ENCODE results near the gene RAI2.

Gene RAI2

GRCh38 chrX:17846045-17846444 is 15.1 kb downstream of the RAI2 start:
- H3K27ac ChIP-seq (ENCODE audit: extremely low read depth, low read depth, low read length): no peak overlapping the region
- no peak overlapping the region for H3K4me3 ChIP-seq (ENCODE audit: low read depth, low read length)
- no peaks in the 10 kb centered on the region for H3K36me3 ChIP-seq (ENCODE audit: control insufficient read depth in 2 of 2, insufficient read depth in 1 of 2, low read length in 2 of 2)
- ChIA-PET CTCF (interaction anchor here (0.6 kb wide), 2 partner anchors 8 to 11 kb away, joined by 3 read pairs; no protein-coding TSS in a partner anchor), POLR2A (no interaction called here)
- no peaks in the 10 kb centered on the region for H3K9me3 ChIP-seq (ENCODE audit: control insufficient read depth, insufficient read depth, low read depth, low read length)
- no peak for TF ChIP-seq AEBP2 (tag by site-specific recombination; IDR thresholded peaks at IDR 0.05; ENCODE audit: borderline replicate concordance)
- no peak for TF ChIP-seq ZNF843 (tag by site-specific recombination; IDR thresholded peaks at IDR 0.05)
- no peak for TF ChIP-seq ZNF549 (tag by site-specific recombination; IDR thresholded peaks at IDR 0.05)
- TF ChIP-seq OVOL3 (tag by site-specific recombination; IDR thresholded peaks at IDR 0.05): no peak
- TF ChIP-seq REPIN1 (tag by site-specific recombination; IDR thresholded peaks at IDR 0.05; ENCODE audit: low read depth): no peak
- TF ChIP-seq, protein P1, sequence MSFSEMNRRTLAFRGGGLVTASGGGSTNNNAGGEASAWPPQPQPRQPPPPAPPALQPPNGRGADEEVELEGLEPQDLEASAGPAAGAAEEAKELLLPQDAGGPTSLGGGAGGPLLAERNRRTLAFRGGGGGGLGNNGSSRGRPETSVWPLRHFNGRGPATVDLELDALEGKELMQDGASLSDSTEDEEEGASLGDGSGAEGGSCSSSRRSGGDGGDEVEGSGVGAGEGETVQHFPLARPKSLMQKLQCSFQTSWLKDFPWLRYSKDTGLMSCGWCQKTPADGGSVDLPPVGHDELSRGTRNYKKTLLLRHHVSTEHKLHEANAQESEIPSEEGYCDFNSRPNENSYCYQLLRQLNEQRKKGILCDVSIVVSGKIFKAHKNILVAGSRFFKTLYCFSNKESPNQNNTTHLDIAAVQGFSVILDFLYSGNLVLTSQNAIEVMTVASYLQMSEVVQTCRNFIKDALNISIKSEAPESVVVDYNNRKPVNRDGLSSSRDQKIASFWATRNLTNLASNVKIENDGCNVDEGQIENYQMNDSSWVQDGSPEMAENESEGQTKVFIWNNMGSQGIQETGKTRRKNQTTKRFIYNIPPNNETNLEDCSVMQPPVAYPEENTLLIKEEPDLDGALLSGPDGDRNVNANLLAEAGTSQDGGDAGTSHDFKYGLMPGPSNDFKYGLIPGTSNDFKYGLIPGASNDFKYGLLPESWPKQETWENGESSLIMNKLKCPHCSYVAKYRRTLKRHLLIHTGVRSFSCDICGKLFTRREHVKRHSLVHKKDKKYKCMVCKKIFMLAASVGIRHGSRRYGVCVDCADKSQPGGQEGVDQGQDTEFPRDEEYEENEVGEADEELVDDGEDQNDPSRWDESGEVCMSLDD (tag by site-specific recombination; IDR thresholded peaks at IDR 0.05): no peak
- H3K4me1 ChIP-seq (ENCODE audit: control insufficient read depth, insufficient read depth, low read length): 0 out of 2 replicates have a peak, but pooled peaks cover 2% of the 10 kb centered on the region

- no peak for TF ChIP-seq ZNF121 (tag by site-specific recombination; IDR thresholded peaks at IDR 0.05)
- TF ChIP-seq ZNF132 (tag by site-specific recombination; IDR thresholded peaks at IDR 0.05; ENCODE audit: borderline replicate concordance): no peak
- TF ChIP-seq ZNF292 (tag by site-specific recombination; IDR thresholded peaks at IDR 0.05; ENCODE audit: borderline replicate concordance, low read depth): no peak
- no peak for TF ChIP-seq GFI1B (tag by site-specific recombination; IDR thresholded peaks at IDR 0.05)
- TF ChIP-seq ZNF510 (tag by site-specific recombination; IDR thresholded peaks at IDR 0.05; ENCODE audit: insufficient replicate concordance): no peak
- TF ChIP-seq ZNF423 (tag by site-specific recombination; IDR thresholded peaks at IDR 0.05): no peak
- TF ChIP-seq, protein P2, sequence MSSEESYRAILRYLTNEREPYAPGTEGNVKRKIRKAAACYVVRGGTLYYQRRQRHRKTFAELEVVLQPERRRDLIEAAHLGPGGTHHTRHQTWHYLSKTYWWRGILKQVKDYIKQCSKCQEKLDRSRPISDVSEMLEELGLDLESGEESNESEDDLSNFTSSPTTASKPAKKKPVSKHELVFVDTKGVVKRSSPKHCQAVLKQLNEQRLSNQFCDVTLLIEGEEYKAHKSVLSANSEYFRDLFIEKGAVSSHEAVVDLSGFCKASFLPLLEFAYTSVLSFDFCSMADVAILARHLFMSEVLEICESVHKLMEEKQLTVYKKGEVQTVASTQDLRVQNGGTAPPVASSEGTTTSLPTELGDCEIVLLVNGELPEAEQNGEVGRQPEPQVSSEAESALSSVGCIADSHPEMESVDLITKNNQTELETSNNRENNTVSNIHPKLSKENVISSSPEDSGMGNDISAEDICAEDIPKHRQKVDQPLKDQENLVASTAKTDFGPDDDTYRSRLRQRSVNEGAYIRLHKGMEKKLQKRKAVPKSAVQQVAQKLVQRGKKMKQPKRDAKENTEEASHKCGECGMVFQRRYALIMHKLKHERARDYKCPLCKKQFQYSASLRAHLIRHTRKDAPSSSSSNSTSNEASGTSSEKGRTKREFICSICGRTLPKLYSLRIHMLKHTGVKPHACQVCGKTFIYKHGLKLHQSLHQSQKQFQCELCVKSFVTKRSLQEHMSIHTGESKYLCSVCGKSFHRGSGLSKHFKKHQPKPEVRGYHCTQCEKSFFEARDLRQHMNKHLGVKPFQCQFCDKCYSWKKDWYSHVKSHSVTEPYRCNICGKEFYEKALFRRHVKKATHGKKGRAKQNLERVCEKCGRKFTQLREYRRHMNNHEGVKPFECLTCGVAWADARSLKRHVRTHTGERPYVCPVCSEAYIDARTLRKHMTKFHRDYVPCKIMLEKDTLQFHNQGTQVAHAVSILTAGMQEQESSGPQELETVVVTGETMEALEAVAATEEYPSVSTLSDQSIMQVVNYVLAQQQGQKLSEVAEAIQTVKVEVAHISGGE (tag by site-specific recombination; conservative IDR thresholded peaks at IDR 0.05; ENCODE audit: low read depth): no peak
- no peak for TF ChIP-seq ZSCAN16 (tag by site-specific recombination; IDR thresholded peaks at IDR 0.05)
- TF ChIP-seq ZNF223 (tag by site-specific recombination; IDR thresholded peaks at IDR 0.05): no peak
- TF ChIP-seq ZNF677 (tag by site-specific recombination; IDR thresholded peaks at IDR 0.05): no peak
- no peak for TF ChIP-seq ZNF112 (tag by site-specific recombination; IDR thresholded peaks at IDR 0.05)
- TF ChIP-seq ZNF596 (tag by site-specific recombination; IDR thresholded peaks at IDR 0.05): no peak
- no peak for TF ChIP-seq PBX3 (CRISPR knock-in tag; IDR thresholded peaks at IDR 0.05)
- Histone ChIP-seq H3K9me3 (ENCODE audit: control insufficient read depth, insufficient read depth, low read depth, low read length) (no peaks in the 10 kb centered on the region), H3K27ac (ENCODE audit: extremely low read depth, low read depth, low read length) (no peak overlapping the region), H3K4me1 (ENCODE audit: control insufficient read depth, insufficient read depth, low read length) (0 out of 2 replicates have a peak, but pooled peaks cover 2% of the 10 kb centered on the region), H3K4me3 (ENCODE audit: low read depth, low read length) (no peak overlapping the region), H3K36me3 (ENCODE audit: control insufficient read depth in 2 of 2, insufficient read depth in 1 of 2, low read length in 2 of 2) (no peaks in the 10 kb centered on the region)
- ChIA-PET CTCF (no interaction called here), POLR2A (no interaction called here)
Measured at GRCh38 chrX:17844236-17844635, 16.9 kb downstream of the RAI2 start.

Measured in HEK293 (cell line).